ENCODE results near the gene MRPS25.

The MRPS25 gene

DNA sequence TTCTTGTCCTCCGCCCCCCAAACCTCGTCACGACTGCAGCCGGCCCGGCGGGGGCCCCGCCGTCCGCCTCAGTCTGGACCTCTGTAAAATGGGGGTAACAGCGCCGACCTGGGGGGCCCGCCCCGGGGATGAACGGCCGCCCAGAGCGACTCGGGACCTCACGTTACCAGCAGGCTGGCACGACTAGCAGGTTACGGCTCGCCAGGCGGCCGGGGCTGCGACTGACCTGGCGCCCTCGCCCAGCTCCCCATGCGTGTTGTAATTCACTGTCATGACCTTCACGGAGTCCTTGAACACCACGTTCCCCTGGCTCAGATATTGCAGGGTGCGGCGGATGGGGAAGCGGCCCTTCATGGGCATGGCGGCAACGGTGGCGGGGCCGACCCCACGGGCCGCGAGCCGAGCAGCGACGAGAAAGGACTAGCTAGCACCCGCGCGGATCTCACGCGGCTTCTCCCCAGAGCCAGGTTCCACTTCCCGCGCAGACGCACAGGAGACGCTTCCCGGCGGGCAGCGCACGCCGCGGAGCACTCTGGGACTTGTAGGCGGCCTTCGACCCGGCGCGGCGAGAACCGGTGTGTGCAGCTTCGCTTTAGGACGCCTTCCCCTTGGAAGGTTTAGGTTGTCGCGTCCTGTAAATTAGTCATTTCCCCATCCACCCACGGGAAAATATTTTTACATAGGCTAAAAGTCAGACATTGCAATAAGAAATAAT is at the start of gene MRPS25:
Gene MRPS25 (minus strand): TSS at position 481 of the 715 bp plus-strand sequence. CDS start 121 bp downstream, at position 360.
- H3K27ac ChIP-seq, result peak within 1 kb of the TSS; percentile 96
- TF ChIP-seq ZFX (IDR thresholded peaks at IDR 0.05) (peak; percentile 68; the same call in 1 of the 2 replicates), CTCF (conservative IDR thresholded peaks at IDR 0.05) (no peak)

DNA sequence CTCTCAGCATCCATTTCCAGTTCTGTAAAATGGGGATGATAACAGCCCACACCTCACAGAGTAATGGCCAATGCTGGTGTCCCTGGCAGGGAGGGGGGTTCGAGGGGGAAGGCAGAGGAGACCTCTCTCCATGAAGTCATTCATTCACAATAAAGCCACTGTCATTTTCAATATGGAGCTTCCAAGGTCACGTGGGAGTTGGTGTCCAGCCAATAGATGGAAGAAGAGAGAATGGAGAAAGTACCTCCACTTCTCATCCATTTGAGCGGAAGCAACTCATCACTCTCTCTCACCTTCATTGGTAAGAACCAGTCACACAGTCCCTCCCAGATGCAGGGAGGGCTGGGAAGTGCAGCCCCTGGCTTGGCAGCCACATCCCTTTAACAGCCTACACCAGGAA is 48.8 kb upstream of the MRPS25 start:
- no peak for TF ChIP-seq CTCF (conservative IDR thresholded peaks at IDR 0.05)
- no peak for TF ChIP-seq ZFX (IDR thresholded peaks at IDR 0.05)

GRCh38 chr3:15113471-15113870 is 48.4 kb upstream of the MRPS25 start:
- TF ChIP-seq CTCF (conservative IDR thresholded peaks at IDR 0.05) (no peak), ZFX (IDR thresholded peaks at IDR 0.05) (no peak)
- H3K27ac ChIP-seq, result no peak overlapping the region

More for the DNA sequence above, 48.8 kb upstream of the MRPS25 start:
- no peak overlapping the region for H3K27ac ChIP-seq

DNA sequence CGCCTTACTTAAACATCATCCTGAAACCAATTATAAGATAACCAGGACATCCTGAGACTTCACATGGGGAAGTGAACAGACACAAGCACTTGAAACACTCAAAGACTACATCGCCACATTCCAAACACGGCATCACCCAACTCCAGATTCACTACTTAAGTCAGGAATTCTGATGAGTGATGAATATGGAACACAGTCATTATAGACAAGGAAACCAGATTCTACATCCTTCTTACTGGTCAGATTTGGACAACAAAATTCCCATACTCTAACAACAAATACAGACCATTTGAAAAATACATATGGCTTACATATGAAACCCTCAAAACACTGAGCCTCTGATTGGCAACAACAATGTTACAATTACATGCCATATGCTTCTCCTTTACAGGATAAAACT is 46.9 kb upstream of the MRPS25 start:
- no peak for TF ChIP-seq CTCF (conservative IDR thresholded peaks at IDR 0.05)
- no peak for TF ChIP-seq ZFX (IDR thresholded peaks at IDR 0.05)
- no peak overlapping the region for H3K27ac ChIP-seq

DNA sequence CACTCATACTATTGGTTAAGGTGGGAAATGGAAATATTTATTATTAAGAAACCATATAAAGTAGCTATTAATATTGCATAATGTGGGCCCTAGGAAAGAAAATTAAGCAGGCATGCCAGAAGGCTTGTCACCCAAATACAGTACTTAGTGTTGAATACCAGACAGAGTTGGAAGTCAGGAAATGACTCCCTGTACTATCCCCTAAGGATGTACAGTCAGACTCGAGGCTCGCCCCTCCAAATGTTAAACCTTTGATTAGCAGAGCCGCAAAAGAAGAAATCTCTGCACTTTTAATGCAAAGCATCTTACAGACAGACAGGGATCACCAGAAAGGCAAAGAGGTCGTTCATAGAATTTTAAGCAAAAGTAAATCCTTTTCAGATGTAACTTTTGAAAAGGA is 45.1 kb upstream of the MRPS25 start:
- H3K27ac ChIP-seq, result no peak overlapping the region
- TF ChIP-seq ZFX (IDR thresholded peaks at IDR 0.05) (no peak), CTCF (conservative IDR thresholded peaks at IDR 0.05) (no peak)

DNA sequence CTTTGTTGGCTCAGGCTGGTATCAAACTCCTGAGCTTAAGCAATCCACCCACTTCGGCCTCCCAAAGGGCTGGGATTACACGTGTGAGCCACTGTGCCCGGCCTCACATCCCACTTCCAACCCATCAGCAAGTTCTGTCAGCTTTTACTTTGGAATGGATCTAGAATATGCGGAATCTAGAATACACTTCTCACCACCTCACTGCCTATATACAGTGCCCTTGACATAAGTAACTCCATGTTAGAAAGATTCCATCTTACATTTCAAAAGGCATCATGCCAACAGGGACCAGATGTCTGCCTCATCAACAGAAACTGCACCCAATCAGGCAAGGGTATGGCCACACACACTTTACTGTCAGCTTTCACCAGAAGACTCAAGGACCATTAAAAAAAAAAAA is 43.8 kb upstream of the MRPS25 start:
- TF ChIP-seq ZFX (IDR thresholded peaks at IDR 0.05) (no peak), CTCF (conservative IDR thresholded peaks at IDR 0.05) (no peak)

DNA sequence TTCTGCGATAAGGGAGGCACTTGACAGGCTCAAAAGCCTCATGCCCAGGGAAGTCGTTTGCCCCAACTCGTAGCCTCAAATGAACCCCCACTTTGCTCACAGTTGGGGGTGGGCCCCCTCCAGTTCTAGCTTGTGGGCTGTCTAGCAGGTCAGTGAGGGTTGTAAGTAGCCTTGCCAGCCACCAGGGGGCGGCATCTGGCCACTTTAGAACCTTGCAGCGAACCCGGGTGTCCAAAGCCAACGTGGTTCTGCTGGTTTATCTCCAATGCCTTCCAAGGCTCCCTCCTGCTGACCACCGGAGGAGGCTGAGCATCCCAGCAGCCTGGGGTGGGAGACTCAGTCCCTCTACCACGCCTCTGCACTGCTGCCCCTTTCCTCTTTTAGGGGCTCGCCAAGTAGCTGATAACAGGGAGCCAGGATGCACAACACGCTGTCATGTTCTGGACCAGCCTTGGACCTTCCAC is 43.0 kb upstream of the MRPS25 start:
- H3K27ac ChIP-seq, result no peak overlapping the region
- TF ChIP-seq ZFX (IDR thresholded peaks at IDR 0.05), result no peak
- TF ChIP-seq CTCF (conservative IDR thresholded peaks at IDR 0.05), result peak; percentile 88

More for the DNA sequence above, 43.8 kb upstream of the MRPS25 start:
- H3K27ac ChIP-seq, result no peak overlapping the region

All from C4-2B (cell line).